Right lung (tissue), 5 donors: ENCODE measurements around the gene PIP5K1C. TPM values are rescaled to one million over a fixed set of nuclear protein-coding genes. Genes with fewer than 3 reads are reported as not detected.
"Not testable (repeated sequence)": the region's sequence is repeated elsewhere in the genome, so short reads cannot be mapped to it uniquely, and the experiment has no call there.

Experiments
- DNase-seq, 2 donors: peaks; one replicate each; pipeline ENCODE4 v3.0.0-alpha.2; 2013
- polyA plus RNA-seq, 5 donors: library from polyadenylated mRNA; unstranded; fragments of 120-200 nt; gene quantifications; one replicate each; pipeline versions ENCODE4 v1.2.1 to v1.2.3, GENCODE V29; 2013; ENCODE audit warnings: inconsistent platforms in 1 of 5, low replicate concordance in 1 of 5; ENCODE audit not compliant: insufficient read length in 5 of 5, insufficient read depth in 1 of 5

Gene PIP5K1C
- polyA plus RNA-seq, 5 donors, result 16.6 to 32.1 (median 23.6) TPM

- no peak for DNase-seq
Observed at GRCh38 chr19:3590991-3591659, 109.1 kb downstream of the PIP5K1C start.

- DNase-seq, result no peak
Observed at GRCh38 chr19:3589949-3590348, 110.3 kb downstream of the PIP5K1C start.

DNA sequence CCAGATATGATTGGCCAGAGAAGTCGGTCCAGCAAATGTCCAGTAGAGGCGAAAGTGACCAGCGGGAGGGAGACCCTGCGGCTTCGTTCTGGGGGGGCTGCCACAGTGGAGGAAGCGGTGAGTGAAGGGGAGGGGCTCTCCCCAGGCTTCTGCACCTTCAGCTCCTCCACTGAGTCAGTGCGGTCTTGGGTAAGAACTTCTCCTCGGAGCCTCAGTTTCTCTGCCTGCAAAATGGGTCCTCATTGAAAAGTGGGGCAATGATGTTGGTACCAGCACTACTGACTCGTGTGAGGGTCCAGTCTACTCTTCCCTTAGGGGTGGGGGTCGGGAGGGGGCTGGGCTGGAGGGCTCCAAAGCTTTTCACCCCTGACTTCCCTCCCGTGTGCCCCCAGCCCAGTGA, 110.8 kb downstream of the PIP5K1C start:
- no peak for DNase-seq

- no peak for DNase-seq
Observed at GRCh38 chr19:3586707-3587346, 113.4 kb downstream of the PIP5K1C start.

DNA sequence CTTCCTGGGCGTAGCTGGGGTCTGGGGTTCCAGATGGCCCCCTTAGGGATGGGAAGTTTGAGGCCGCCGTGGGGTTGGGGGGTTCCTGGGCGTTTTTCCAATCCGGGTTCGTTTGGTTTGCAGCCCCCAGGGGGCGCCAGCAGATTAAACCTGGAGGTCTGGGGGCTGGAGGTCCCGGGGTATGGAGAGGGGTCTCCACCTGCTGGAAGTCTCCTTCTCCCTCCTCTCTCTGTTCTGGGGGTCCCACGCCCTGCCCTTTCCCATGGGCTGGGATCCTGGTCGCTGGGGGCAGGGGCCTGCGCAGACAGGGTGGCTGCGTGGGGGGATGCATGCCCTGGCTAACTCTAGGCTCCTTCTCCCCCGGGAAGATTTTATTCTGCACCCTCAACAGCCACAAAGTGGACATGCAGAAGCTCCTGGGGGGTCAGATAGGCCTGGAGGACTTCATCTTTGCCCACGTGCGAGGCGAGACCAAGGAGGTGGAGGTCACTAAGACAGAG, 114.1 kb downstream of the PIP5K1C start:
- no peak for DNase-seq

GRCh38 chr19:3585301-3586126, 114.8 kb downstream of the PIP5K1C start, which contains the start of gene GIPC3:
Gene GIPC3 (plus strand): TSS chr19:3585478. CDS start chr19:3585598, 120 bp downstream.
- no peak for DNase-seq

DNA sequence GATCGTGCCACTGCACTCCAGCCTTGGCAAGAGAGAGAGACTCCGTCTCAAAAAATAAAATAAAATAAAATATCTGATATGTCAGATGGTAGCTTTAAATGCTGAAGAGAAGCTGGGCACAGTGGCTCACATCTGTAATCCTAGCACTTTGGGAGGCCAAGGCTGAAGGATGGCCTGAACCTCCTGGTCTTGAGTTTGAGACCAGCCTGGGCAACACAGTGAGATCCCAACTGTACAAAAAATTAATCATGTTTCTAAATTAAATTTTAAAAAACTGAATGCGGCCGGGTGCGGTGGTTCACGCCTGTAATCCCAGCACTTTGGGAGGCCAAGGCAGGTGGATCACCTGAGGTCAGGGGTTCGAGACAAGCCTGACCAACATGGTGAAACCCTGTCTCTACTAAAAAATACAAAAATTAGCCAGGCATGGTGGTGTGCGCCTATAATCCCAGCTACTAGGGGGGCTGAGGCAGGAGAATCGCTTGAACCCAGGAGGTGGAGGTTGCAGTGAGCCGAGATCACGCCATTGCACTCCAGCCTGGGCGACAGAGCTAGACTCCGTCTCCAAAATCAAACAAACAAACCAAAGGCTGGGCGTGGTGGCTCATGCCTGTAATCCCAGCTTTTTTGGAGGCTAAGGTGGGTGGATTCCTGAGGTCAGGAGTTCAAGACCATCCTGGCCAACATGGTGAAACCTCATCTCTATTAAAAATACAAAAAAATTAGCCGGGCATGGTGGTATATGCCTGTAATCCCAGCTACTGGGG, 116.0 kb downstream of the PIP5K1C start:
- DNase-seq, result not testable (repeated sequence)

GRCh38 chr19:3581792-3582191, 118.5 kb downstream of the PIP5K1C start:
- DNase-seq, result not testable (repeated sequence)

Other genes with a start within 250 kb of the PIP5K1C start
- gene SMIM24, start 219.9 kb downstream of the PIP5K1C start, polyA plus RNA-seq, result 1 to 10 TPM in 3 of 5 donors, under 1 TPM in 2; 0.59 to 3.7 (median 1.1) TPM
- not detected for gene SMIM44, start 217.0 kb downstream of the PIP5K1C start, polyA plus RNA-seq
- gene DOHH, start 199.8 kb downstream of the PIP5K1C start, polyA plus RNA-seq, result 10 to 100 TPM in 1 of 5 donors, 1 to 10 TPM in 4; 4.4 to 11.5 (median 6.6) TPM
- 10 to 100 TPM; 37.0 to 63.1 (median 50.3) TPM for gene FZR1, start 194.2 kb downstream of the PIP5K1C start, polyA plus RNA-seq
- gene TEKTIP1, start 161.3 kb downstream of the PIP5K1C start, polyA plus RNA-seq, result 1 to 10 TPM; 2.3 to 7.5 (median 4.6) TPM
- gene MFSD12, start 142.9 kb downstream of the PIP5K1C start, polyA plus RNA-seq, result 10 to 100 TPM; 28.1 to 48.9 (median 36.4) TPM
- gene HMG20B, start 127.5 kb downstream of the PIP5K1C start, polyA plus RNA-seq, result 100 to 1,000 TPM in 1 of 5 donors, 10 to 100 TPM in 4; 72.5 to 129 (median 85.3) TPM
- 1 to 10 TPM; 3.9 to 6.3 (median 4.2) TPM for gene GIPC3, start 115.0 kb downstream of the PIP5K1C start, polyA plus RNA-seq
- 1 to 10 TPM; 1.6 to 3.8 (median 2.7) TPM for gene TBXA2R, start 93.6 kb downstream of the PIP5K1C start, polyA plus RNA-seq
- 10 to 100 TPM; 18.4 to 34.7 (median 26.0) TPM for gene CACTIN, start 73.7 kb downstream of the PIP5K1C start, polyA plus RNA-seq
- 10 to 100 TPM in 4 of 5 donors, 1 to 10 TPM in 1; 9.4 to 20.0 (median 16.0) TPM for gene TJP3, start 7.9 kb upstream of the PIP5K1C start, polyA plus RNA-seq
- gene APBA3, start 61.2 kb upstream of the PIP5K1C start, polyA plus RNA-seq, result 10 to 100 TPM; 11.0 to 23.3 (median 18.1) TPM
- gene MRPL54, start 62.2 kb upstream of the PIP5K1C start, polyA plus RNA-seq, result 10 to 100 TPM; 22.2 to 46.5 (median 24.4) TPM
- gene RAX2, start 71.8 kb upstream of the PIP5K1C start, polyA plus RNA-seq, result not detected
- 1 to 10 TPM in 4 of 5 donors, under 1 TPM in 1; 0.84 to 2.7 (median 1.1) TPM for gene MATK, start 85.9 kb upstream of the PIP5K1C start, polyA plus RNA-seq
- under 1 TPM; 0.22 to 0.43 (median 0.26) TPM for gene ZFR2, start 168.6 kb upstream of the PIP5K1C start, polyA plus RNA-seq
- gene ATCAY, start 180.2 kb upstream of the PIP5K1C start, polyA plus RNA-seq, result under 1 TPM; 0.13 to 0.30 (median 0.23) TPM
- gene NMRK2, start 232.6 kb upstream of the PIP5K1C start, polyA plus RNA-seq, result 10 to 100 TPM in 1 of 5 donors, not detected in 4; 13.3 TPM